HEK293T (cell line): Measurements from ENCODE around the gene TNFSF9.

ENCODE experiments used
- BHLHE40 ChIP-seq: fragments of 450-650 bp; IDR thresholded peaks from 2 replicates; pipeline ENCODE4 v1.6.1; 2016; ENCODE audit warnings: mild to moderate bottlenecking, moderate library complexity, borderline replicate concordance
- ELF4 ChIP-seq: fragments of 450-650 bp; IDR thresholded peaks from 2 replicates; pipeline ENCODE4 v1.6.1; 2017; ENCODE audit warnings: antibody characterized with exemption
- HDGF ChIP-seq: fragments of 450-650 bp; IDR thresholded peaks from 2 replicates; pipeline ENCODE4 v1.6.1; 2017; ENCODE audit warnings: antibody characterized with exemption, borderline replicate concordance
- LEF1 ChIP-seq: fragments of 450-650 bp; IDR thresholded peaks from 2 replicates; pipeline ENCODE4 v1.6.1; 2017; ENCODE audit warnings: mild to moderate bottlenecking, borderline replicate concordance
- NFRKB ChIP-seq: fragments of 450-650 bp; IDR thresholded peaks from 2 replicates; pipeline ENCODE4 v1.6.1; 2016; ENCODE audit warnings: mild to moderate bottlenecking, moderate library complexity
- PKNOX1 ChIP-seq: fragments of 450-650 bp; IDR thresholded peaks from 2 replicates; pipeline ENCODE4 v1.6.1; 2016
- SP1 ChIP-seq: fragments of 450-650 bp; IDR thresholded peaks from 2 replicates; pipeline ENCODE4 v1.6.1; 2017
- SUZ12 ChIP-seq: fragments of 450-650 bp; IDR thresholded peaks from 2 replicates; pipeline ENCODE4 v1.6.1; 2016; ENCODE audit warnings: mild to moderate bottlenecking
- TARDBP ChIP-seq: fragments of 450-650 bp; IDR thresholded peaks from 2 replicates; pipeline ENCODE4 v1.6.1; 2016

GRCh38 chr19:6579450-6580178 lies 48.8 kb downstream of the TNFSF9 start:
- TF ChIP-seq SUZ12, result no peak
- no peak for TF ChIP-seq PKNOX1
- no peak for TF ChIP-seq HDGF
- no peak for TF ChIP-seq SP1
- TF ChIP-seq NFRKB, result no peak
- no peak for TF ChIP-seq LEF1
- TF ChIP-seq TARDBP, result no peak
- TF ChIP-seq BHLHE40, result no peak
- no peak for TF ChIP-seq ELF4
